Panc1 (cell line): ENCODE measurements around the gene NT5M.

Experiments
- POLR2AphosphoS5 ChIP-seq: IDR thresholded peaks from 2 replicates; pipeline ENCODE4 v1.6.1; 2012; ENCODE audit warnings: mild to moderate bottlenecking, low read depth, low read length, moderate library complexity
- SIN3A ChIP-seq: IDR thresholded peaks from 2 replicates; pipeline ENCODE4 v1.6.1; 2012; ENCODE audit warnings: low read depth, mild to moderate bottlenecking, low read length, moderate library complexity, borderline replicate concordance; ENCODE audit not compliant: insufficient read depth
- TF ChIP-seq, protein P1 (sequence below): fragments of 450-650 bp; IDR thresholded peaks from 2 replicates; pipeline ENCODE4 v1.5.1; 2017; ENCODE audit warnings: mild to moderate bottlenecking
- TF ChIP-seq, protein P2 (sequence below), 2 experiments: IDR thresholded peaks; 2 replicates each; pipeline ENCODE4 v1.6.1; 2011 to 2012; ENCODE audit warnings: low read depth in 2 of 2, control low read depth in 1 of 2, low read length in 1 of 2, mild to moderate bottlenecking in 1 of 2, moderate library complexity in 1 of 2; ENCODE audit not compliant: insufficient read depth in 1 of 2

DNA sequence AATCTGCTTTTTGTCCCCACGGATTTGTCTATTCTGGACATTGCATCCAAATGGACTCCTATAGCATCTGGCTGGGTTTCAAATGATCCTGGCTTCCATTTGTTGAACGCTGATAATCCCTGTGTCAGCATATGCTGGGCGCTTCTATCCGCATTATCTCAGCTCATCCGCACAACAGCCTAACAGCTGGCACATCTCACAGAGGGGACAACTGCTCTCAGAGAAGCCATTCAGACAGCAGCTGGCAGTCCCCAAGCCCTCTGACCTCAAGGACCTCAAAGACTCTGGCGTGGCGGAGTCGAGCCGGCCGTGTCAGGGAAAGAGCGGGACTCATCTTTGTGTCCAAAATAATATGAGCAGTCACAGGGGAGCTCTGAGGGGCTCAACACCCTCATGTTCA, 82.3 kb downstream of the NT5M start:
- TF ChIP-seq, protein P1, sequence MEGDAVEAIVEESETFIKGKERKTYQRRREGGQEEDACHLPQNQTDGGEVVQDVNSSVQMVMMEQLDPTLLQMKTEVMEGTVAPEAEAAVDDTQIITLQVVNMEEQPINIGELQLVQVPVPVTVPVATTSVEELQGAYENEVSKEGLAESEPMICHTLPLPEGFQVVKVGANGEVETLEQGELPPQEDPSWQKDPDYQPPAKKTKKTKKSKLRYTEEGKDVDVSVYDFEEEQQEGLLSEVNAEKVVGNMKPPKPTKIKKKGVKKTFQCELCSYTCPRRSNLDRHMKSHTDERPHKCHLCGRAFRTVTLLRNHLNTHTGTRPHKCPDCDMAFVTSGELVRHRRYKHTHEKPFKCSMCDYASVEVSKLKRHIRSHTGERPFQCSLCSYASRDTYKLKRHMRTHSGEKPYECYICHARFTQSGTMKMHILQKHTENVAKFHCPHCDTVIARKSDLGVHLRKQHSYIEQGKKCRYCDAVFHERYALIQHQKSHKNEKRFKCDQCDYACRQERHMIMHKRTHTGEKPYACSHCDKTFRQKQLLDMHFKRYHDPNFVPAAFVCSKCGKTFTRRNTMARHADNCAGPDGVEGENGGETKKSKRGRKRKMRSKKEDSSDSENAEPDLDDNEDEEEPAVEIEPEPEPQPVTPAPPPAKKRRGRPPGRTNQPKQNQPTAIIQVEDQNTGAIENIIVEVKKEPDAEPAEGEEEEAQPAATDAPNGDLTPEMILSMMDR = no peak
- TF ChIP-seq, protein P2, sequence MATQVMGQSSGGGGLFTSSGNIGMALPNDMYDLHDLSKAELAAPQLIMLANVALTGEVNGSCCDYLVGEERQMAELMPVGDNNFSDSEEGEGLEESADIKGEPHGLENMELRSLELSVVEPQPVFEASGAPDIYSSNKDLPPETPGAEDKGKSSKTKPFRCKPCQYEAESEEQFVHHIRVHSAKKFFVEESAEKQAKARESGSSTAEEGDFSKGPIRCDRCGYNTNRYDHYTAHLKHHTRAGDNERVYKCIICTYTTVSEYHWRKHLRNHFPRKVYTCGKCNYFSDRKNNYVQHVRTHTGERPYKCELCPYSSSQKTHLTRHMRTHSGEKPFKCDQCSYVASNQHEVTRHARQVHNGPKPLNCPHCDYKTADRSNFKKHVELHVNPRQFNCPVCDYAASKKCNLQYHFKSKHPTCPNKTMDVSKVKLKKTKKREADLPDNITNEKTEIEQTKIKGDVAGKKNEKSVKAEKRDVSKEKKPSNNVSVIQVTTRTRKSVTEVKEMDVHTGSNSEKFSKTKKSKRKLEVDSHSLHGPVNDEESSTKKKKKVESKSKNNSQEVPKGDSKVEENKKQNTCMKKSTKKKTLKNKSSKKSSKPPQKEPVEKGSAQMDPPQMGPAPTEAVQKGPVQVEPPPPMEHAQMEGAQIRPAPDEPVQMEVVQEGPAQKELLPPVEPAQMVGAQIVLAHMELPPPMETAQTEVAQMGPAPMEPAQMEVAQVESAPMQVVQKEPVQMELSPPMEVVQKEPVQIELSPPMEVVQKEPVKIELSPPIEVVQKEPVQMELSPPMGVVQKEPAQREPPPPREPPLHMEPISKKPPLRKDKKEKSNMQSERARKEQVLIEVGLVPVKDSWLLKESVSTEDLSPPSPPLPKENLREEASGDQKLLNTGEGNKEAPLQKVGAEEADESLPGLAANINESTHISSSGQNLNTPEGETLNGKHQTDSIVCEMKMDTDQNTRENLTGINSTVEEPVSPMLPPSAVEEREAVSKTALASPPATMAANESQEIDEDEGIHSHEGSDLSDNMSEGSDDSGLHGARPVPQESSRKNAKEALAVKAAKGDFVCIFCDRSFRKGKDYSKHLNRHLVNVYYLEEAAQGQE (IDR thresholded peaks at IDR 0.05; ENCODE audit: insufficient read depth in 1 of 2, low read depth in 2 of 2, low read length in 1 of 2) = no peak
- TF ChIP-seq SIN3A (no peak), POLR2AphosphoS5 (no peak)
